H9 (cell line): Measurements from ENCODE around the gene FUS. TPM values are rescaled to one million over a fixed set of nuclear protein-coding genes. Genes with fewer than 3 reads are reported as not detected.
A peak's percentile ranks its signal among the peaks of the same experiment; 100 is the strongest.

ENCODE experiments used
- DNase-seq: peaks from one replicate; pipeline ENCODE4 v3.0.0-alpha.2; 2017
- H2AFZ ChIP-seq: one replicate; pipeline ENCODE4 v1.6.1; 2013; ENCODE audit warnings: mild to moderate bottlenecking, low read length, control low read depth, moderate library complexity
- H2AK5ac ChIP-seq: 2 replicates; pipeline ENCODE4 v1.6.1; 2013; ENCODE audit warnings: low read length, control low read depth, mixed read lengths; ENCODE audit not compliant: insufficient read length
- H2BK120ac ChIP-seq: one replicate; pipeline ENCODE4 v1.6.1; 2013; ENCODE audit warnings: low read depth, mild to moderate bottlenecking, low read length, control low read depth, inconsistent platforms; ENCODE audit not compliant: poor library complexity, severe bottlenecking
- H2BK12ac ChIP-seq: 2 replicates; pipeline ENCODE4 v1.6.1; 2013; ENCODE audit warnings: low read length, control low read depth, mixed read lengths, low read depth; ENCODE audit not compliant: insufficient read length
- H2BK15ac ChIP-seq: 2 replicates; pipeline ENCODE4 v1.6.1; 2013; ENCODE audit warnings: low read depth, low read length, control low read depth
- H2BK20ac ChIP-seq: one replicate; pipeline ENCODE4 v1.6.1; 2013; ENCODE audit warnings: low read depth, mild to moderate bottlenecking, low read length, control low read depth, inconsistent platforms; ENCODE audit not compliant: poor library complexity, severe bottlenecking
- H2BK5ac ChIP-seq: 2 replicates; pipeline ENCODE4 v1.6.1; 2013; ENCODE audit warnings: low read length, control low read depth, mixed read lengths; ENCODE audit not compliant: insufficient read length
- H3K14ac ChIP-seq: 2 replicates; pipeline ENCODE4 v1.6.1; 2013; ENCODE audit warnings: low read length, control low read depth; ENCODE audit not compliant: insufficient read depth
- H3K18ac ChIP-seq: 2 replicates; pipeline ENCODE4 v1.6.1; 2013; ENCODE audit warnings: low read depth, mild to moderate bottlenecking, mixed read lengths, low read length, control low read depth; ENCODE audit not compliant: insufficient read length
- H3K23ac ChIP-seq: 2 replicates; pipeline ENCODE4 v1.6.1; 2013; ENCODE audit warnings: low read length, control low read depth, mixed read lengths, low read depth; ENCODE audit not compliant: insufficient read length
- H3K23me2 ChIP-seq: 2 replicates; pipeline ENCODE4 v1.6.1; 2013; ENCODE audit warnings: low read depth, mild to moderate bottlenecking, mixed read lengths, low read length, control low read depth; ENCODE audit not compliant: insufficient read length, poor library complexity, severe bottlenecking
- H3K27ac ChIP-seq: 2 replicates; pipeline ENCODE4 v1.5.1; 2013; ENCODE audit warnings: low read length, control low read depth, mixed read lengths, low read depth; ENCODE audit not compliant: insufficient read length
- H3K27me3 ChIP-seq: 2 replicates; pipeline ENCODE4 v1.6.1; 2013; ENCODE audit warnings: low read length, control low read depth, inconsistent platforms; ENCODE audit not compliant: insufficient read depth
- H3K4ac ChIP-seq: 2 replicates; pipeline ENCODE4 v1.6.1; 2013; ENCODE audit warnings: low read depth, mild to moderate bottlenecking, control low read depth, inconsistent platforms, low read length, moderate library complexity
- H3K4me1 ChIP-seq: 2 replicates; pipeline ENCODE4 v1.6.1; 2013; ENCODE audit warnings: low read length, control low read depth, inconsistent platforms; ENCODE audit not compliant: insufficient read depth
- H3K4me2 ChIP-seq: 2 replicates; pipeline ENCODE4 v1.6.1; 2013; ENCODE audit warnings: low read length, control low read depth, mixed read lengths; ENCODE audit not compliant: insufficient read length, insufficient read depth
- H3K56ac ChIP-seq: 2 replicates; pipeline ENCODE4 v1.6.1; 2013; ENCODE audit warnings: low read depth, mild to moderate bottlenecking, mixed read lengths, low read length, control low read depth; ENCODE audit not compliant: insufficient read length
- H3K79me1 ChIP-seq: 2 replicates; pipeline ENCODE4 v1.6.1; 2013; ENCODE audit warnings: low read depth, mild to moderate bottlenecking, moderate library complexity, low read length, control low read depth, inconsistent platforms; ENCODE audit not compliant: insufficient read depth, poor library complexity, severe bottlenecking
- H3K79me2 ChIP-seq: 2 replicates; pipeline ENCODE4 v1.6.1; 2013; ENCODE audit warnings: low read length, control low read depth, inconsistent platforms; ENCODE audit not compliant: insufficient read depth
- H3K9ac ChIP-seq: 2 replicates; pipeline ENCODE4 v1.6.1; 2013; ENCODE audit warnings: low read length, control low read depth, mixed read lengths; ENCODE audit not compliant: insufficient read length; ENCODE audit errors: extremely low read depth
- H3K9me3 ChIP-seq: one replicate; pipeline ENCODE4 v1.6.1; 2013; ENCODE audit warnings: low read depth, low read length, inconsistent platforms; ENCODE audit not compliant: control insufficient read depth
- H3T11ph ChIP-seq: one replicate; pipeline ENCODE4 v1.6.1; 2013; ENCODE audit warnings: mild to moderate bottlenecking, low read length, control low read depth, inconsistent platforms
- H4K20me1 ChIP-seq: one replicate; pipeline ENCODE4 v1.6.1; 2013; ENCODE audit not compliant: control insufficient read depth, insufficient read length, insufficient read depth
- H4K5ac ChIP-seq: 2 replicates; pipeline ENCODE4 v1.6.1; 2013; ENCODE audit warnings: low read depth, mild to moderate bottlenecking, mixed read lengths, low read length, control low read depth; ENCODE audit not compliant: insufficient read length
- H4K8ac ChIP-seq: replicated peaks from 2 replicates; pipeline ENCODE4 v1.6.1; 2013; ENCODE audit warnings: low read length, control low read depth, mixed read lengths, low read depth; ENCODE audit not compliant: insufficient read length
- H4K91ac ChIP-seq: 2 replicates; pipeline ENCODE4 v1.6.1; 2013; ENCODE audit warnings: low read depth, mild to moderate bottlenecking, moderate library complexity, mixed read lengths, low read length, control low read depth; ENCODE audit not compliant: insufficient read length
- H3K27ac Mint-ChIP-seq, 3 experiments: 2 replicates in 2 of 3; 3 replicates in 1 of 3; pipeline ENCODE4 v1.8.0; 2020 to 2021; ENCODE audit warnings: mixed read lengths in 3 of 3, mild to moderate bottlenecking in 1 of 3, moderate library complexity in 1 of 3
- H3K27me3 Mint-ChIP-seq: 2 replicates; pipeline ENCODE4 v1.8.0; 2021; ENCODE audit warnings: low read depth, mild to moderate bottlenecking, moderate library complexity, mixed read lengths
- H3K36me3 Mint-ChIP-seq, 3 experiments: 2 replicates in 2 of 3; 3 replicates in 1 of 3; pipeline ENCODE4 v1.8.0; 2020 to 2021; ENCODE audit warnings: low read depth in 3 of 3, mixed read lengths in 3 of 3; ENCODE audit not compliant: insufficient read depth in 1 of 3
- H3K4me1 Mint-ChIP-seq, 2 experiments: 2 replicates each; pipeline ENCODE4 v1.8.0; 2020; ENCODE audit warnings: mixed read lengths in 2 of 2
- H3K4me3 Mint-ChIP-seq, 2 experiments: 2 replicates in 1 of 2; 3 replicates in 1 of 2; pipeline ENCODE4 v1.8.0; 2020 to 2021; ENCODE audit warnings: mild to moderate bottlenecking in 2 of 2, mixed read lengths in 2 of 2, moderate library complexity in 1 of 2
- H3K9me3 Mint-ChIP-seq, 2 experiments: 2 replicates in 1 of 2; 3 replicates in 1 of 2; pipeline ENCODE4 v1.8.0; 2020; ENCODE audit warnings: mild to moderate bottlenecking in 2 of 2, mixed read lengths in 2 of 2, moderate library complexity in 1 of 2
- CTCF ChIP-seq: fragments of 200-600 bp; sonication (generic); conservative IDR thresholded peaks from 3 replicates; pipeline ENCODE4 v1.8.0; 2021; ENCODE audit warnings: antibody characterized with exemption, mild to moderate bottlenecking
- WGBS: extraction: QIAGEN DNeasy Blood & Tissue Kit; methylation state at CpG from one replicate; pipeline ENCODE4 v1.1.7; 2013; ENCODE audit warnings: missing lambda C conversion rate, low lambda C conversion rate, mixed read lengths; ENCODE audit not compliant: insufficient read length; ENCODE audit errors: extremely low coverage; 5-methylcytosine and 5-hydroxymethylcytosine counted together
- total RNA-seq: library from RNA; stranded (reverse); gene quantifications from 2 replicates; pipeline ENCODE4 v1.2.1, GENCODE V29; 2021

Gene FUS
- total RNA-seq, 1 experiment from 2014 or later: 1,034 TPM

GRCh38 chr16:31147574-31147973 lies 32.4 kb upstream of the FUS start:
- Histone ChIP-seq H2BK5ac (no peak overlapping the region), H2BK120ac (no peak overlapping the region), H3K23ac (no peak overlapping the region), H3K27me3 (no peaks in the 10 kb centered on the region; the same call in 1 of the 2 replicates), H2BK20ac (no peak overlapping the region), H4K5ac (no peak overlapping the region), H3K79me2 (no peaks in the 10 kb centered on the region), H3K23me2 (peaks cover 7% of the 10 kb centered on the region), H3K56ac (no peak overlapping the region), H3K27ac (no peak overlapping the region), H2BK12ac (no peak overlapping the region), H2BK15ac (no peak overlapping the region), H3K9ac (no peak overlapping the region), H4K91ac (no peak overlapping the region), H4K8ac (no peak overlapping the region), H3T11ph (no peak overlapping the region), H3K18ac (no peak overlapping the region), H3K4me1 (no peaks in the 10 kb centered on the region; the same call in 1 of the 2 replicates), H3K9me3 (no peaks in the 10 kb centered on the region), H3K4me2 (peak overlapping the region; percentile 71), H2AK5ac (no peak overlapping the region), H2AFZ (no peak overlapping the region), H3K79me1 (no peaks in the 10 kb centered on the region), H3K4ac (no peak overlapping the region), H3K14ac (no peak overlapping the region), H4K20me1 (no peaks in the 10 kb centered on the region)
- WGBS: 100% methylated on average over 1 of the region's 3 CpGs
- Mint-ChIP-seq H3K27ac (no peak overlapping the region; a peak in 1 of 7 replicates), H3K36me3 (no peaks in the 10 kb centered on the region), H3K27me3 (peaks cover 46% of the 10 kb centered on the region), H3K4me3 (peak overlapping the region in 1 of 2 experiments; percentile 55; a peak in 1 of 5 replicates), H3K9me3 (no peaks in the 10 kb centered on the region; a peak in 1 of 5 replicates), H3K4me1 (peaks cover 18 to 44% of the 10 kb centered on the region in 2 experiments)
- no peak for DNase-seq
- TF ChIP-seq CTCF: no peak
